SK-N-SH (cell line): ENCODE measurements around the gene CCNL2. TPM values are rescaled to one million over a fixed set of nuclear protein-coding genes. Genes with fewer than 3 reads are reported as not detected.
A peak's percentile ranks its signal among the peaks of the same experiment; 100 is the strongest.

Source experiments
- CTCF ChIA-PET: fragments of 300-600, 350-600 bp; formaldehyde crosslinking; extraction: SDS; loops from one replicate; lab custom pipeline; 2021; lab: Yijun Ruan, JAX
- POLR2A ChIA-PET: fragments of 350-600 bp; sonication (Branson Sonifier 250); formaldehyde crosslinking; extraction: SDS; loops from one replicate; lab custom pipeline; 2020; ENCODE audit warnings: antibody characterized with exemption, inconsistent platforms; lab: Yijun Ruan, JAX
- DNase-seq: peaks from one replicate; pipeline ENCODE4 v3.0.0; 2012
- H2AFZ ChIP-seq: fragments of 200-600 bp; sonication (generic); 2 replicates; pipeline ENCODE4 v1.8.1; 2016; ENCODE audit warnings: antibody characterized with exemption, mild to moderate bottlenecking, low read depth
- H3F3A ChIP-seq: fragments of 200-600 bp; sonication (generic); replicated peaks from 2 replicates; pipeline ENCODE3; 2016; ENCODE audit warnings: antibody characterized with exemption, mild to moderate bottlenecking; ENCODE audit not compliant: insufficient read depth
- H3K27ac ChIP-seq, 2 experiments: fragments of 200-500 bp in 1 of 2; fragments of 200-600 bp in 1 of 2; sonication (Bioruptor generic) in 1 of 2; sonication (generic), shearing (Covaris generic) in 1 of 2; 2 replicates each; pipeline versions ENCODE4 v1.5.1 to v1.6.1; 2014 to 2016; ENCODE audit warnings: low read depth in 2 of 2, inconsistent platforms in 1 of 2, low read length in 1 of 2, mild to moderate bottlenecking in 1 of 2, mixed read lengths in 1 of 2
- H3K27me3 ChIP-seq: fragments of 200-600 bp; sonication (generic), shearing (Covaris generic); 2 replicates; pipeline ENCODE4 v1.6.1; 2016; ENCODE audit warnings: mixed run types; ENCODE audit not compliant: insufficient read depth
- H3K36me3 ChIP-seq, 2 experiments: fragments of 200-500 bp in 1 of 2; fragments of 200-600 bp in 1 of 2; sonication (Bioruptor generic) in 1 of 2; sonication (generic) in 1 of 2; replicated peaks in 1 of 2; 2 replicates each; pipeline versions ENCODE3 to v1.5.1; 2014 to 2016; ENCODE audit warnings: low read length in 1 of 2, mild to moderate bottlenecking in 1 of 2; ENCODE audit not compliant: insufficient read depth in 2 of 2, control insufficient read depth in 1 of 2
- H3K4me1 ChIP-seq, 2 experiments: fragments of 200-500 bp in 1 of 2; fragments of 200-600 bp in 1 of 2; sonication (Bioruptor generic) in 1 of 2; sonication (generic), shearing (Covaris generic) in 1 of 2; 2 replicates each; pipeline versions ENCODE4 v1.5.1 to v1.6.1; 2014 to 2016; ENCODE audit warnings: low read depth in 1 of 2, low read length in 1 of 2, mixed run types in 1 of 2; ENCODE audit not compliant: insufficient read depth in 2 of 2, control insufficient read depth in 1 of 2
- H3K4me2 ChIP-seq: fragments of 200-600 bp; sonication (generic), shearing (Covaris generic); 2 replicates; pipeline ENCODE4 v1.6.1; 2017; ENCODE audit warnings: mixed run types
- H3K4me3 ChIP-seq, 2 experiments: fragments of 200-500 bp in 1 of 2; fragments of 200-600 bp in 1 of 2; sonication (Bioruptor generic) in 1 of 2; sonication (generic), shearing (Covaris generic) in 1 of 2; 2 replicates each; pipeline versions ENCODE4 v1.5.1 to v1.8.1; 2014 to 2016; ENCODE audit warnings: low read depth in 2 of 2, inconsistent platforms in 1 of 2, low read length in 1 of 2, mild to moderate bottlenecking in 1 of 2, mixed read lengths in 1 of 2, moderate library complexity in 1 of 2
- H3K79me2 ChIP-seq: fragments of 200-600 bp; sonication (generic); 2 replicates; pipeline ENCODE4 v1.8.1; 2017; ENCODE audit warnings: mild to moderate bottlenecking; ENCODE audit not compliant: insufficient read depth
- H3K9ac ChIP-seq: fragments of 200-600 bp; sonication (generic); 2 replicates; pipeline ENCODE4 v1.6.1; 2017; ENCODE audit warnings: mixed run types
- H3K9me2 ChIP-seq: fragments of 200-600 bp; sonication (generic); 2 replicates; pipeline ENCODE4 v1.6.1; 2017; ENCODE audit warnings: mixed run types
- H3K9me3 ChIP-seq: fragments of 200-600 bp; sonication (generic); 2 replicates; pipeline ENCODE4 v1.6.1; 2017; ENCODE audit warnings: mixed run types, mild to moderate bottlenecking, moderate library complexity
- H4K20me1 ChIP-seq: fragments of 200-600 bp; sonication (generic); 2 replicates; pipeline ENCODE4 v1.6.1; 2017; ENCODE audit warnings: mild to moderate bottlenecking, mixed run types; ENCODE audit not compliant: insufficient read depth
- CHD2 ChIP-seq: fragments of 150-350 bp; IDR thresholded peaks from 2 replicates; pipeline ENCODE4 v1.6.1; 2018; ENCODE audit warnings: low read length; ENCODE audit not compliant: partially characterized antibody
- CTCF ChIP-seq: fragments of 200-600 bp; sonication (generic); IDR thresholded peaks from 2 replicates; pipeline ENCODE4 v1.6.1; 2017; ENCODE audit warnings: antibody characterized with exemption, mild to moderate bottlenecking, moderate library complexity
- EP300 ChIP-seq, 2 experiments: IDR thresholded peaks; 2 replicates each; pipeline versions ENCODE4 v1.4.0 to v1.6.1; 2012; ENCODE audit warnings: borderline replicate concordance in 1 of 2, low read depth in 1 of 2, low read length in 1 of 2
- FOSL2 ChIP-seq: IDR thresholded peaks from 2 replicates; pipeline ENCODE4 v1.4.0; 2012; ENCODE audit warnings: low read depth, mild to moderate bottlenecking, moderate library complexity, borderline replicate concordance
- FOXJ3 ChIP-seq: sonication (generic); formaldehyde crosslinking; IDR thresholded peaks from 2 replicates; pipeline ENCODE4 v1.5.1; 2020; ENCODE audit warnings: mild to moderate bottlenecking, missing genetic modification reagents
- GABPA ChIP-seq: IDR thresholded peaks from 2 replicates; pipeline ENCODE4 v1.4.0; 2012; ENCODE audit warnings: low read depth, mild to moderate bottlenecking
- IRF3 ChIP-seq: fragments of 150-350 bp; IDR thresholded peaks from 2 replicates; pipeline ENCODE4 v1.6.1; 2016; ENCODE audit warnings: mild to moderate bottlenecking, low read depth, low read length
- MAX ChIP-seq: IDR thresholded peaks from 2 replicates; pipeline ENCODE4 v1.4.0; 2012; ENCODE audit warnings: low read depth
- NFIC ChIP-seq: IDR thresholded peaks from 2 replicates; pipeline ENCODE4 v1.4.0; 2012; ENCODE audit warnings: borderline replicate concordance
- PBX3 ChIP-seq: IDR thresholded peaks from 2 replicates; pipeline ENCODE4; 2012
- RAD21 ChIP-seq: IDR thresholded peaks from 2 replicates; pipeline ENCODE4 v1.6.1; 2012; ENCODE audit warnings: mild to moderate bottlenecking, low read length
- RCOR1 ChIP-seq: fragments of 150-350 bp; IDR thresholded peaks from 2 replicates; pipeline ENCODE4 v1.6.1; 2017; ENCODE audit warnings: antibody characterized with exemption, low read length
- RXRA ChIP-seq: IDR thresholded peaks from 2 replicates; pipeline ENCODE4 v1.4.0; 2012; ENCODE audit warnings: low read depth, mild to moderate bottlenecking, borderline replicate concordance
- SIN3A ChIP-seq: IDR thresholded peaks from 2 replicates; pipeline ENCODE4 v1.6.1; 2012; ENCODE audit warnings: low read depth, mild to moderate bottlenecking, low read length, moderate library complexity, borderline replicate concordance
- SMC3 ChIP-seq: IDR thresholded peaks from 2 replicates; pipeline ENCODE4 v1.6.1; 2012; ENCODE audit warnings: low read depth, low read length, improper control_type of control experiment
- TCF12 ChIP-seq: IDR thresholded peaks from 2 replicates; pipeline ENCODE4 v1.4.0; 2012
- TEAD4 ChIP-seq: IDR thresholded peaks from 2 replicates; pipeline ENCODE4 v1.4.0; 2012; ENCODE audit warnings: mild to moderate bottlenecking, borderline replicate concordance; ENCODE audit not compliant: insufficient read depth
- USF1 ChIP-seq: IDR thresholded peaks from 2 replicates; pipeline ENCODE4 v1.4.0; 2012; ENCODE audit warnings: low read depth, borderline replicate concordance
- WGBS: methylation state at CpG from one replicate; pipeline ENCODE4 v1.1.6; 2017; ENCODE audit warnings: low lambda C conversion rate; 5-methylcytosine and 5-hydroxymethylcytosine counted together
- polyA plus RNA-seq, 3 experiments: library from polyadenylated mRNA; depleted of rRNA; stranded (reverse); fragments of >200 nt; gene quantifications; 2 replicates each; pipeline ENCODE4 v1.2.3, GENCODE V29; 2012

CCNL2 gene
- polyA plus RNA-seq, 1 of the 3 experiments (the other 2 are of a cell fraction), result 362 TPM

- H3K4me3 ChIP-seq, result no peak overlapping the region
- H3K4me2 ChIP-seq, result peak overlapping the region; percentile 70; the same call in 1 of the 2 replicates
- no peaks in the 10 kb centered on the region for H4K20me1 ChIP-seq
- H3K4me1 ChIP-seq, result peaks cover 20 to 39% of the 10 kb centered on the region in 2 experiments; a peak in 3 of 4 replicates
- ChIA-PET CTCF (no interaction called here), POLR2A (no interaction called here)
- H3K9ac ChIP-seq, result no peak overlapping the region; the same call in 1 of the 2 replicates
- H3K27me3 ChIP-seq, result no peaks in the 10 kb centered on the region
- no peaks in the 10 kb centered on the region for H3K79me2 ChIP-seq
- no peaks in the 10 kb centered on the region for H3K36me3 ChIP-seq
- WGBS, result 83% methylated on average over 13 of the region's 35 CpGs
- no peak overlapping the region; the same call in 1 of the 2 replicates for H2AFZ ChIP-seq
- H3F3A ChIP-seq, result peaks cover 11% of the 10 kb centered on the region
- H3K27ac ChIP-seq, result peak overlapping the region; percentile 88 to 98
- DNase-seq, result no peak
- TF ChIP-seq SMC3 (no peak), RCOR1 (no peak), PBX3 (no peak), CHD2 (no peak), GABPA (no peak)
- TF ChIP-seq, all 33 proteins: peak for 0
- Histone ChIP-seq H3K9me2 (no peaks in the 10 kb centered on the region), H3K9me3 (no peaks in the 10 kb centered on the region)
These were observed 37.7 kb downstream of the CCNL2 start for GRCh38 chr1:1361233-1361981.

- Histone ChIP-seq H3K4me2 (peak overlapping the region; percentile 70; the same call in 1 of the 2 replicates), H3K4me1 (peaks cover 20 to 39% of the 10 kb centered on the region in 2 experiments; a peak in 3 of 4 replicates), H3K79me2 (no peaks in the 10 kb centered on the region), H3K9ac (no peak overlapping the region; the same call in 1 of the 2 replicates), H3F3A (peaks cover 8% of the 10 kb centered on the region), H3K9me2 (no peaks in the 10 kb centered on the region), H4K20me1 (no peaks in the 10 kb centered on the region), H3K4me3 (no peak overlapping the region), H2AFZ (no peak overlapping the region; the same call in 1 of the 2 replicates), H3K27ac (peak overlapping the region; percentile 88 to 98), H3K27me3 (no peaks in the 10 kb centered on the region), H3K36me3 (no peaks in the 10 kb centered on the region), H3K9me3 (no peaks in the 10 kb centered on the region)
- CTCF ChIA-PET, result interaction anchor here (0.6 to 3.6 kb wide), 2 partner anchors 9 to 10 kb away, joined by 3 to 37 read pairs; no protein-coding TSS in a partner anchor
- WGBS, result 55% methylated on average over 16 of the region's 20 CpGs
- POLR2A ChIA-PET, result interaction anchor here (1.6 kb wide), 1 partner anchor 15 kb away, joined by 6 read pairs; the partner anchor contains the start of gene AURKAIP1
- peak; percentile 78 for DNase-seq
- TF ChIP-seq EP300 (IDR thresholded peaks at IDR 0.05; ENCODE audit: borderline replicate concordance in 1 of 2, low read depth in 1 of 2, low read length in 1 of 2), result peak in 1 of 2 experiments; percentile 63; a peak in 1 of 4 replicates
- TF ChIP-seq RCOR1, result no peak
- peak; percentile 53; the same call in 1 of the 2 replicates for TF ChIP-seq MAX
- TF ChIP-seq RAD21, result no peak
- no peak; the same call in 1 of the 2 replicates for TF ChIP-seq RXRA
- peak; percentile 85 for TF ChIP-seq TEAD4
- TF ChIP-seq FOSL2, result peak; percentile 90; the same call in 1 of the 2 replicates
- TF ChIP-seq NFIC, result peak; percentile 90
- peak; percentile 68; the same call in 1 of the 2 replicates for TF ChIP-seq USF1
- no peak for TF ChIP-seq CHD2
- peak; percentile 44; the same call in 1 of the 2 replicates for TF ChIP-seq SIN3A
- peak; percentile 68 for TF ChIP-seq TCF12
- TF ChIP-seq FOXJ3 (CRISPR knock-in tag), result no peak
- no peak for TF ChIP-seq CTCF
- no peak for TF ChIP-seq IRF3
These were observed 38.5 kb downstream of the CCNL2 start for GRCh38 chr1:1360506-1361169.
